Keratinocyte (primary cell): ENCODE measurements around the gene FTH1.
A peak's percentile ranks its signal among the peaks of the same experiment; 100 is the strongest.

Source experiments
- CTCF ChIP-seq, 3 experiments: IDR thresholded peaks in 1 of 3; conservative IDR thresholded peaks in 1 of 3; optimal IDR thresholded peaks in 1 of 3; 2 replicates in 2 of 3; 3 replicates in 1 of 3; pipeline versions ENCODE3 to v1.5.1; 2011; ENCODE audit warnings: low read length in 3 of 3, mild to moderate bottlenecking in 3 of 3, moderate library complexity in 2 of 3, control low read depth in 1 of 3, inconsistent platforms in 1 of 3; ENCODE audit not compliant: insufficient read depth in 2 of 3; ENCODE audit errors: extremely low read depth in 1 of 3
- EZH2 ChIP-seq: IDR thresholded peaks from one replicate; pipeline ENCODE4 v1.6.1; 2012; ENCODE audit warnings: inconsistent platforms, mild to moderate bottlenecking, low read length, moderate library complexity

DNA sequence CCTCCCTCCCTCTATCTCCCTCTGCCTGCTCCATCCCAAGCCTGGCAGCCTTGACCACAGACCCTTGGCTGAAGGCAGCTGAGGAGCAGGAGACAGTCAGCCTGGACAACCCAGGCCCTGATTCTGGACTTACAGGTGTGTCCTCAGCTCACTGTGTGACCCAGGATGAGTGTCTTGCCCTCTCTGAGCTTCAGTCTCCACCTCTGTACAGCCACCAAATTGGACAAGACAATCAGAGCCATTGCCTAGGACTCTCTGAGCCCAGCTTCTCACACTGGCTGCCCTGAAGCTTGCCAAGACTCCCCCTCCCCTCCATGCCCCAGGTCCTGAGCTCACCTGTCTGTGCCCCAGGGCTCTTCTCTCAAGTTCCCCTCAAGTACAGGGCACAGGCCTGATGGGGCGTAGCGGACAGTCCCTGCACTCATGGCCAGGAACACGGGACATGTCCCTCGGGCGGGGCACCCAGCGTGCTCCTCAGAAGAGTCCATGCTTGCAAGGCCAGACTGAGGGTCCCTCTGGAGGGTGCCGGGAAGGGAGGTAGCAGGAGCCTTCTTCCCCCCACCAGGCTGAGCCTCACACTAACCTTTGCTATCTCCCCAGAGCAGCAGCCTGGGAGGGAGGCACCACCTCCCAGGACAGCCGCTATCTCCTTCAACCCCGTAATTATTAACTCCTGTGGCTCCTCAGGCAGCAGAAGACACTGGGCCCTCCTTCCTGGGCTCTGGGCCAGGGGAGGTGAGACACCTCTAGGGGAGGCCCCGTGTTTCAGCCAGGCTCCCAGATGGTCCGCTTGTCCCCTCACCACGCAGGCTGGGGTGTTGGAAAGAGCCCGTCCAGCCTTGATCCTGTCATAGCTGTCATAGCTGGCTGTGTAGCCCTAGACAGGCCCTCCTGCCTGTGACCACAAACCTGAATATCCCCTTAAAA, 47.5 kb downstream of the FTH1 start:
- TF ChIP-seq CTCF (optimal IDR thresholded peaks at IDR 0.05 in 1 of 3, IDR thresholded peaks at IDR 0.05 in 1 of 3, conservative IDR thresholded peaks at IDR 0.05 in 1 of 3; ENCODE audit: extremely low read depth in 1 of 3, insufficient read depth in 2 of 3, low read length in 3 of 3) (no peak), EZH2 (peak; percentile 5)
